Gastrocnemius medialis (tissue), 4 donors: ENCODE data around the gene IFNA4. TPM values are rescaled to one million over a fixed set of nuclear protein-coding genes. Genes with fewer than 3 reads are reported as not detected.

ENCODE experiments used
- ATAC-seq, 2 donors: fragments of 150-250 bp; one replicate each; pipeline ENCODE4 v1.9.1; 2016
- DNase-seq, 2 donors: peaks; one replicate each; pipeline ENCODE4 v3.0.0-alpha.2; 2019
- H3K27ac ChIP-seq, 4 donors: fragments of 200-600 bp; sonication (generic); 1 replicate in 1 of 4; 2 replicates in 3 of 4; pipeline ENCODE4 v1.5.1; 2016 to 2018; ENCODE audit warnings: mild to moderate bottlenecking in 2 of 4, moderate library complexity in 1 of 4
- H3K27me3 ChIP-seq, 3 donors: fragments of 200-600 bp; sonication (generic) in 2 of 3; 1 replicate in 1 of 3; 2 replicates in 2 of 3; pipeline versions ENCODE4 v1.5.1 to v1.6.0; 2016 to 2019; ENCODE audit warnings: mild to moderate bottlenecking in 1 of 3, moderate library complexity in 1 of 3
- H3K36me3 ChIP-seq, 2 donors: fragments of 200-600 bp; sonication (generic) in 1 of 2; one replicate each; pipeline ENCODE4 v1.5.1; 2017 to 2018
- H3K4me1 ChIP-seq, 2 donors: fragments of 200-600 bp; sonication (generic) in 1 of 2; one replicate each; pipeline ENCODE4 v1.5.1; 2016 to 2017; ENCODE audit warnings: mild to moderate bottlenecking in 2 of 2
- H3K4me3 ChIP-seq, 4 donors: fragments of 200-600 bp; sonication (generic) in 3 of 4; 1 replicate in 1 of 4; 2 replicates in 3 of 4; pipeline ENCODE4 v1.5.1; 2016 to 2019; ENCODE audit warnings: mild to moderate bottlenecking in 2 of 4
- H3K9me3 ChIP-seq, 3 donors: fragments of 200-600 bp; sonication (generic) in 2 of 3; 1 replicate in 1 of 3; 2 replicates in 2 of 3; pipeline ENCODE4 v1.5.1; 2016 to 2019
- POLR2A ChIP-seq, 2 donors: fragments of 450-650 bp; IDR thresholded peaks; one replicate each; pipeline ENCODE4 v1.6.1; 2017; ENCODE audit warnings: antibody characterized with exemption in 2 of 2, mild to moderate bottlenecking in 2 of 2, moderate library complexity in 2 of 2
- in situ Hi-C, 4 donors: fragments of 200-750 bp; cut with MboI; loops; one replicate each; pipeline versions ENCODE4 v1.15.0 to v1.8.0; 2017; ENCODE audit warnings: low sequenced_read_pairs in 4 of 4
- intact Hi-C: fragments of 100-400 bp; cut with DNase I; formaldehyde crosslinking; loops from one replicate; pipeline ENCODE4 v1.15.1; 2023; ENCODE audit warnings: low total_unique reads
- total RNA-seq, 4 donors: library from RNA; depleted of rRNA; stranded (reverse); fragments of >200 nt; gene quantifications; one replicate each; pipeline versions ENCODE4 v1.1.0 to v1.2.3, GENCODE V29; 2016
- TF ChIP-seq, protein P1 (sequence below), 5 experiments: fragments of 450-650 bp in 3 of 5; fragments of 200-600 bp in 2 of 5; sonication (generic) in 2 of 5; IDR thresholded peaks in 4 of 5; conservative IDR thresholded peaks in 1 of 5; 1 replicate in 4 of 5; 2 replicates in 1 of 5; pipeline ENCODE4 v1.5.1; 2016 to 2019; ENCODE audit warnings: antibody characterized with exemption in 5 of 5, mild to moderate bottlenecking in 3 of 5, moderate library complexity in 3 of 5

Gene IFNA4
- total RNA-seq, 4 donors from 2014 or later, result not detected

DNA sequence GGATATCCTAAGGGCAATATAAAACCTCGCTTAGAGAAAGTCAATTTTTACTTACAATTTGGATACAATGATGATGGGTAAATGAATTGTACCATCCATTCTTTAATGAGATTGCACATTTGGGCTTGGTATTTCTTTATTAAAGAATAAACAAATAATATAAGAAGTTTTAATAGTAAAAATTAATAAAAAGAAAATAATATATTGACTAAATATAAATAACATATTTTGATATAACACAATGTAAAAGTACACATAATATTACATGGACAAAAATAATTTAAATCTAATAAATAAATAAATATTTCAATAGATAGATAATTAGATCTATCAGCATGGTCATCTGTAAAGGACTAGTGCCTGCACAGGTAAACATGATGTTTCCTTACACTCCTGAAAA is 21.9 kb downstream of the IFNA4 start:
- Histone ChIP-seq H3K9me3 (no peaks in the 10 kb centered on the region), H3K36me3 (no peaks in the 10 kb centered on the region), H3K4me3 (no peak overlapping the region), H3K4me1 (no peaks in the 10 kb centered on the region), H3K27ac (no peak overlapping the region), H3K27me3 (no peaks in the 10 kb centered on the region)
- ATAC-seq (no peak), DNase-seq (no peak)
- intact Hi-C loops, result no loop called here
- no peak for TF ChIP-seq POLR2A (IDR thresholded peaks at IDR 0.05)
- TF ChIP-seq, protein P1, sequence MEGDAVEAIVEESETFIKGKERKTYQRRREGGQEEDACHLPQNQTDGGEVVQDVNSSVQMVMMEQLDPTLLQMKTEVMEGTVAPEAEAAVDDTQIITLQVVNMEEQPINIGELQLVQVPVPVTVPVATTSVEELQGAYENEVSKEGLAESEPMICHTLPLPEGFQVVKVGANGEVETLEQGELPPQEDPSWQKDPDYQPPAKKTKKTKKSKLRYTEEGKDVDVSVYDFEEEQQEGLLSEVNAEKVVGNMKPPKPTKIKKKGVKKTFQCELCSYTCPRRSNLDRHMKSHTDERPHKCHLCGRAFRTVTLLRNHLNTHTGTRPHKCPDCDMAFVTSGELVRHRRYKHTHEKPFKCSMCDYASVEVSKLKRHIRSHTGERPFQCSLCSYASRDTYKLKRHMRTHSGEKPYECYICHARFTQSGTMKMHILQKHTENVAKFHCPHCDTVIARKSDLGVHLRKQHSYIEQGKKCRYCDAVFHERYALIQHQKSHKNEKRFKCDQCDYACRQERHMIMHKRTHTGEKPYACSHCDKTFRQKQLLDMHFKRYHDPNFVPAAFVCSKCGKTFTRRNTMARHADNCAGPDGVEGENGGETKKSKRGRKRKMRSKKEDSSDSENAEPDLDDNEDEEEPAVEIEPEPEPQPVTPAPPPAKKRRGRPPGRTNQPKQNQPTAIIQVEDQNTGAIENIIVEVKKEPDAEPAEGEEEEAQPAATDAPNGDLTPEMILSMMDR (IDR thresholded peaks at IDR 0.05 in 4 of 5, conservative IDR thresholded peaks at IDR 0.05 in 1 of 5), result no peak
- in situ Hi-C loops, result no loop called here

DNA sequence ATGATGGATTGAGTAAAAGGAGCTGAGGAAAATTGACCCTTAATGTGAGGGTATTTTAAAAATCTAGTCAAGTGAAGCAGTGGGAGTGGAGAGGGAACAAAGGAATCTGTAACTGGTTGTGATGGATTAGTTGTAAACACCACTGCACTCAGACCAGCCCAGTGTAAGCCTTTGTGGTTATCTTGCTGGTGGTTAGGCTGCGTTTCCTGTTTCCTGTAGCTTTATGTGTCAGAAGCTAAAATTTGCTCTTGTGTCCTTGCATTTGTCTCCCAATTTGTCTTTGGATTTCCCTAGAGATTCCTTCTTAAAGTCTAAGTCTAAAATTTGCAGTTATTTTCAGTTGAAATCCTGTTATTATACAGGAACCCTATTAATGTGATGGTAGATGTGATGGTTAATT is 27.2 kb downstream of the IFNA4 start:
- ATAC-seq (no peak), DNase-seq (no peak)
- intact Hi-C loops, result loop anchor here (5.0 kb wide), 1 partner anchor 1273 kb away; no protein-coding TSS in a partner anchor
- TF ChIP-seq, protein P1 (IDR thresholded peaks at IDR 0.05 in 4 of 5, conservative IDR thresholded peaks at IDR 0.05 in 1 of 5), result no peak
- no peak for TF ChIP-seq POLR2A (IDR thresholded peaks at IDR 0.05)
- no peaks in the 10 kb centered on the region for H3K27me3 ChIP-seq
- no peak overlapping the region for H3K4me3 ChIP-seq
- no peaks in the 10 kb centered on the region for H3K9me3 ChIP-seq
- H3K27ac ChIP-seq, result no peak overlapping the region
- H3K4me1 ChIP-seq, result no peaks in the 10 kb centered on the region
- in situ Hi-C loops, result no loop called here
- H3K36me3 ChIP-seq, result no peaks in the 10 kb centered on the region

DNA sequence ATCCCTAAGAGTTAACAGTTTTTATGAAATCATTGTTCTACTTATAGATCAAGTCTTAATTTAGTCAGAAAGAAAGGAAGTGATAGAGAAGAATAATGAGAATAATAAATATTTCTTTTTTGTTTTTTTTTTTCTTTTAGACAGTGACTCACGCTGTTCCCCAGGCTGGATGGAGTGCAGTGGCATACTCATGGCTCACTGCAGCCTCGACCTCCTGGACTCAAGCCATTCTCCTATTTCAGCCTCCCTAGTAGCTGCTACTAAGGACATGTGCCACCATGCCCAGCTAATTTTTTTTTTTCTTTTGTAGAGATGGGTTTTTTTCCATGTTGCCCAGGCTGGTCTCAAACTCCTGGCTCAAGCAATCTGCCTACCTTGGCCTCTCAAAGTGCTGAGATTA is 31.9 kb downstream of the IFNA4 start:
- no peak for ATAC-seq
- Histone ChIP-seq H3K27ac (no peak overlapping the region), H3K27me3 (no peaks in the 10 kb centered on the region), H3K4me3 (no peak overlapping the region), H3K9me3 (no peaks in the 10 kb centered on the region), H3K36me3 (no peaks in the 10 kb centered on the region), H3K4me1 (no peaks in the 10 kb centered on the region)
- DNase-seq, result no peak
- TF ChIP-seq POLR2A (IDR thresholded peaks at IDR 0.05), result no peak
- TF ChIP-seq, protein P1 (IDR thresholded peaks at IDR 0.05 in 4 of 5, conservative IDR thresholded peaks at IDR 0.05 in 1 of 5), result no peak
- in situ Hi-C loops, result no loop called here
- intact Hi-C loops, result no loop called here

DNA sequence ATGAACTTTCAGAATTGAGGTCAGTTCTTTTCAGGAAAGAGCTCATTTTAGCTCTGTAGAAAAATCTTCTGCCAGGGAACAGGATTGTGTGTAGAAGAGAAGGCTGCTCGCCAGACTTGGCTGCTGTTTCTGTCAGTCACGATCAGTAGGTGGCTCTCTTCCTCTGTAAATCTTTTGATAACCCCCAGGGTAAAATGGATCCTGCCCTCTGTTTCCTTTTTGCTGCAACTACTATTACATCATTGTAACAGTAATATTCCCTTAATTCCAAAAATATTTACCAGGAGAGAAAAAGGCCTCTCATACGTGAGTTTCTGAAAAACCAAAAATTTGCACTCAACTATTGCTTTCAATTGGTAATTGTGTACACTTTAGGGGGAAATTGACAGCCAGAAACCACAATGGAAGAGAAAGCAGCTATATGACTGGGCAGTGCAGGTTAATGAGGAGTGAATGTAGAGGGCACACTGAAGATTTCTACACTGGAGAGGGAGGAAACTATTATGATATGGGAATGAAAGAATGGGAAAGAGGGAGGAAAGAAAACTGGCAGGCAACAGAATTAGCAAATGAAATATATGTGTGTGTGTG is 33.3 kb downstream of the IFNA4 start:
- Histone ChIP-seq H3K4me3 (no peak overlapping the region), H3K36me3 (no peaks in the 10 kb centered on the region), H3K27ac (no peak overlapping the region), H3K27me3 (no peaks in the 10 kb centered on the region), H3K4me1 (no peaks in the 10 kb centered on the region), H3K9me3 (no peaks in the 10 kb centered on the region)
- DNase-seq (no peak), ATAC-seq (no peak)
- intact Hi-C loops, result no loop called here
- no peak for TF ChIP-seq POLR2A (IDR thresholded peaks at IDR 0.05)
- TF ChIP-seq, protein P1 (IDR thresholded peaks at IDR 0.05 in 4 of 5, conservative IDR thresholded peaks at IDR 0.05 in 1 of 5), result no peak
- in situ Hi-C loops, result no loop called here
